A549 (cell line): ENCODE measurements around the gene PDXP. TPM values are rescaled to one million over a fixed set of nuclear protein-coding genes. Genes with fewer than 3 reads are reported as not detected.

Experiments used
- ATAC-seq, 2 experiments: fragments of 200-7000 bp in 1 of 2; fragments of >200 bp in 1 of 2; cut with Nextera tagmentation in 1 of 2; cut with Tn5 transposase in 1 of 2; 3 replicates each; pipeline versions ENCODE4 v1.8.0 to v1.9.1; 2018 to 2020; ENCODE audit warnings: mild to moderate bottlenecking in 1 of 2, moderate library complexity in 1 of 2
- CTCF ChIA-PET: fragments of 300-600 bp; sonication (Branson Sonifier 250); formaldehyde crosslinking; extraction: SDS; loops from one replicate; lab custom pipeline; 2021; ENCODE audit warnings: antibody characterized with exemption, inconsistent platforms; lab: Yijun Ruan, JAX
- POLR2A ChIA-PET: fragments of 350-600 bp; formaldehyde crosslinking; extraction: SDS; loops from one replicate; lab custom pipeline; 2021; ENCODE audit warnings: antibody characterized with exemption, inconsistent platforms; lab: Yijun Ruan, JAX
- DNase-seq, 2 experiments: peaks; one replicate each; pipeline versions ENCODE4 v3.0.0 to v3.0.0-alpha.2; 2011 to 2016; ENCODE audit warnings: low read depth in 1 of 2, low spot score in 1 of 2
- FAIRE-seq: peaks from 2 replicates; lab custom pipeline; 2011; peaks lifted over from hg19 to GRCh38; lab: Jason Lieb, UNC
- H3K27ac ChIP-seq, 2 experiments: fragments of >200 bp; sonication (Bioruptor Twin); formaldehyde crosslinking; 3 replicates each; pipeline ENCODE4 v1.5.1; 2016 to 2017
- H3K4me1 ChIP-seq: fragments of >200 bp; sonication (Bioruptor Twin); formaldehyde crosslinking; 3 replicates; pipeline ENCODE4 v1.6.1; 2016
- H3K4me2 ChIP-seq: fragments of >200 bp; sonication (Bioruptor Twin); formaldehyde crosslinking; 3 replicates; pipeline ENCODE4 v1.6.1; 2016
- H3K4me3 ChIP-seq: fragments of >200 bp; sonication (Bioruptor Twin); formaldehyde crosslinking; 3 replicates; pipeline ENCODE4 v1.5.1; 2016
- H3K9me3 ChIP-seq: fragments of >200 bp; sonication (Bioruptor Twin); formaldehyde crosslinking; 3 replicates; pipeline ENCODE4 v1.6.1; 2016
- CBX2 ChIP-seq: fragments of 200-600 bp; sonication (generic); IDR thresholded peaks from 2 replicates; pipeline ENCODE4 v1.6.1; 2016; ENCODE audit warnings: low read depth, mild to moderate bottlenecking, borderline replicate concordance
- CHD4 ChIP-seq: fragments of 200-600 bp; sonication (generic); IDR thresholded peaks from 2 replicates; pipeline ENCODE4 v1.6.1; 2016; ENCODE audit warnings: antibody characterized with exemption, mild to moderate bottlenecking, borderline replicate concordance
- EHMT2 ChIP-seq: fragments of 200-600 bp; sonication (generic); IDR thresholded peaks from 2 replicates; pipeline ENCODE4 v1.6.1; 2016; ENCODE audit warnings: antibody characterized with exemption, low read depth, mild to moderate bottlenecking, moderate library complexity
- EP300 ChIP-seq, 2 experiments: fragments of >200 bp; sonication (Bioruptor Twin); formaldehyde crosslinking; IDR thresholded peaks; 2 replicates in 1 of 2; 3 replicates in 1 of 2; pipeline ENCODE4 v1.6.1; 2016 to 2017
- FOSB ChIP-seq: fragments of 250-450 bp; sonication (Bioruptor Pico); IDR thresholded peaks from 2 replicates; pipeline ENCODE4 v1.5.0; 2020; ENCODE audit warnings: mild to moderate bottlenecking, moderate library complexity
- FOXS1 ChIP-seq: fragments of 250-450 bp; sonication (Bioruptor Pico); IDR thresholded peaks from 2 replicates; pipeline ENCODE4 v1.5.0; 2020; ENCODE audit warnings: mild to moderate bottlenecking, moderate library complexity
- HDAC2 ChIP-seq: fragments of 200-600 bp; sonication (generic); IDR thresholded peaks from 2 replicates; pipeline ENCODE4 v1.6.1; 2016
- HEYL ChIP-seq: fragments of 250-450 bp; sonication (Bioruptor Pico); IDR thresholded peaks from 2 replicates; pipeline ENCODE4 v1.8.0; 2021; ENCODE audit warnings: mild to moderate bottlenecking, moderate library complexity
- MAFK ChIP-seq: fragments of 450-650 bp; IDR thresholded peaks from 2 replicates; pipeline ENCODE4 v1.6.1; 2014; ENCODE audit not compliant: partially characterized antibody
- NPAS2 ChIP-seq: fragments of 250-450 bp; sonication (Bioruptor Pico); IDR thresholded peaks from 2 replicates; pipeline ENCODE4 v1.8.0; 2022; ENCODE audit warnings: mild to moderate bottlenecking, moderate library complexity, borderline replicate concordance
- NR3C1 ChIP-seq: fragments of >200 bp; sonication (Bioruptor Twin); formaldehyde crosslinking; IDR thresholded peaks from 3 replicates; pipeline ENCODE4 v1.6.1; 2017
- PHF8 ChIP-seq: fragments of 200-600 bp; sonication (generic); IDR thresholded peaks from 2 replicates; pipeline ENCODE4 v1.6.1; 2016; ENCODE audit warnings: low read depth, mild to moderate bottlenecking, antibody characterized with exemption, moderate library complexity, borderline replicate concordance
- POLR2A ChIP-seq: IDR thresholded peaks from 2 replicates; pipeline ENCODE4 v1.6.1; 2012; ENCODE audit warnings: mild to moderate bottlenecking, low read length
- RARB ChIP-seq: fragments of 250-450 bp; sonication (Bioruptor Pico); IDR thresholded peaks from 2 replicates; pipeline ENCODE4 v1.8.0; 2021; ENCODE audit warnings: mild to moderate bottlenecking, moderate library complexity
- RNF2 ChIP-seq: fragments of 200-600 bp; sonication (generic); IDR thresholded peaks from 2 replicates; pipeline ENCODE4 v1.6.1; 2016; ENCODE audit warnings: low read depth, mild to moderate bottlenecking, antibody characterized with exemption, moderate library complexity, borderline replicate concordance
- SREBF2 ChIP-seq: fragments of 450-650 bp; IDR thresholded peaks from 2 replicates; pipeline ENCODE4 v1.6.1; 2014; ENCODE audit warnings: mild to moderate bottlenecking, moderate library complexity
- ZFP36 ChIP-seq: fragments of 450-650 bp; IDR thresholded peaks from 2 replicates; pipeline ENCODE4 v1.6.1; 2014; ENCODE audit warnings: borderline replicate concordance; ENCODE audit not compliant: partially characterized antibody
- WGBS: methylation state at CpG from one replicate; pipeline ENCODE4 v1.1.6; 2017; ENCODE audit errors: missing lambda C conversion rate; 5-methylcytosine and 5-hydroxymethylcytosine counted together
- polyA plus RNA-seq, 4 experiments: library from polyadenylated mRNA; depleted of rRNA in 3 of 4; stranded (reverse); fragments of >200 nt; fragmentation: RNase III in 1 of 4; extraction: RNeasy Plus Mini Kit Qiagen cat#74134 plus additional on column Dnase treatment in 1 of 4; gene quantifications; 2 replicates in 3 of 4; 3 replicates in 1 of 4; pipeline ENCODE4 v1.2.3, GENCODE V29; 2011 to 2017
- TF ChIP-seq, protein P1 (sequence below): fragments of 450-650 bp; IDR thresholded peaks from 2 replicates; pipeline ENCODE4 v1.6.1; 2014; ENCODE audit warnings: antibody characterized with exemption
- TF ChIP-seq, protein P2 (sequence below): IDR thresholded peaks from 2 replicates; pipeline ENCODE4 v1.6.1; 2012
- TF ChIP-seq, protein P3 (sequence below): fragments of 250-450 bp; sonication (Bioruptor Pico); IDR thresholded peaks from 2 replicates; pipeline ENCODE4 v1.5.0; 2020; ENCODE audit warnings: low read depth, mild to moderate bottlenecking, moderate library complexity
- TF ChIP-seq, protein P4 (sequence below): fragments of 250-450 bp; sonication (Bioruptor Pico); IDR thresholded peaks from 2 replicates; pipeline ENCODE4 v1.5.0; 2021; ENCODE audit warnings: mild to moderate bottlenecking, moderate library complexity, borderline replicate concordance

The PDXP gene
- polyA plus RNA-seq, 2 of the 4 experiments (the other 2 are of a cell fraction), result 11.5 to 13.1 TPM

DNA sequence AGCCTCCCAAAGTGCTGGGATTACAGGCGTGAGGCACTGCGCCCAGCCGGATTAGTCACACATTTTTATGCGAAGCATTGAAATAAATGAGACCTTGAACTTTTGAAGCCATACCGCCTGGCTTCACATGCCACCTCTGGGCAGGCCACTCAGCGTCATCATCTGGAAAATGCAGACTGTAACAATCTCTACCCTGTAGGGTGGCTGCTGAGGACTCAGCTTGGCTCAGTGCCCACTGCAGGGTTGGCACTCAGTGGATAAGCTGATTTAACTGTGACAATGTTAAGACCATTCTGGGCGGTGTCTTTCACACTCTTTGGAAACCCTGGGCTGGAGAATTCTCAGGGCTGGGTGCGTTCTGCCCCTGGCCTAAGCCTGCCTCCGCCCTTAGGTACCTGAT lies 10.6 kb upstream of the PDXP start:
- TF ChIP-seq, protein P1, sequence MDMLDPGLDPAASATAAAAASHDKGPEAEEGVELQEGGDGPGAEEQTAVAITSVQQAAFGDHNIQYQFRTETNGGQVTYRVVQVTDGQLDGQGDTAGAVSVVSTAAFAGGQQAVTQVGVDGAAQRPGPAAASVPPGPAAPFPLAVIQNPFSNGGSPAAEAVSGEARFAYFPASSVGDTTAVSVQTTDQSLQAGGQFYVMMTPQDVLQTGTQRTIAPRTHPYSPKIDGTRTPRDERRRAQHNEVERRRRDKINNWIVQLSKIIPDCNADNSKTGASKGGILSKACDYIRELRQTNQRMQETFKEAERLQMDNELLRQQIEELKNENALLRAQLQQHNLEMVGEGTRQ, result no peak
- TF ChIP-seq RARB (CRISPR knock-in tag) (no peak), FOXS1 (CRISPR knock-in tag) (no peak), POLR2A (no peak), ZFP36 (no peak)
- H3K9me3 ChIP-seq, result no peaks in the 10 kb centered on the region
- DNase-seq (peak in 1 of 2 experiments; percentile 36), FAIRE-seq (no peak), ATAC-seq (no peak)
- H3K4me3 ChIP-seq, result no peak overlapping the region
- 63% methylated on average over 7 of the region's 9 CpGs for WGBS
- ChIA-PET CTCF (interaction anchor here (0.6 to 2.6 kb wide), 4 partner anchors 10 to 144 kb away, joined by 4 to 11 read pairs (median 6); partner anchors contain the start of gene PDXP), POLR2A (no interaction called here)
- H3K4me1 ChIP-seq, result no peaks in the 10 kb centered on the region
- H3K27ac ChIP-seq, result no peak overlapping the region
- H3K4me2 ChIP-seq, result no peak overlapping the region

DNA sequence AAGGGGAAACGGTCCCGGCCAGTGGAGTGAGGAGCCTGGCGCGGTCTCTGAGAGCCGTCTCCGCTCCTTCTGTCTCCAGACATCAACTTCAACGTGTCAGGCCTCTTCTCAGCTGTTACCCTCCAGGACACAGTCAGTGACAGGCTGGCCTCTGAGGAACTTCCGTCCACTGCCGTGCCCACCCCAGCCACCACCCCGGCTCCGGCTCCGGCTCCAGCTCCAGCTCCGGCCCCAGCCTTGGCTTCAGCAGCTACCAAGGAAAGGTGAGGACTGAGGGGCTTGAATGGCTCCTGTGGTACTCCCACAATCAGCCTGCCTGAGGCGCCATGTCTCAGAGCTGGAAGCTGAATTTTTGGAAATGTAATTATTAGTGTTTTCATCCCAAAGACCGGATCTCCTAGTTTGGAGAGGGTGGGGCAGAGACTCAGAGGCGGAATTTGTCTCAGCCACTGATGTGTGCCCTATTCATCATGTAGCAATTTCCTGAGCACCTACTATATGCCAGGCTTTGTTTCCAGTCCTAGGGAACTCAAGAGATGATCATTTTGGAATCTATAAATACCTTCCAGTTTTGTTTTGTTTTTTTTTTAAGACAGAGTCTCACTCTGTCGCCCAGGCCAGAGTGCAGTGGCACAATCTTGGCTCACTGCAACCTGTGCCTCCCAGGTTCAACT lies 7.9 kb upstream of the PDXP start:
- DNase-seq, result no peak
- no peaks in the 10 kb centered on the region for H3K9me3 ChIP-seq
- ChIA-PET POLR2A (no interaction called here), CTCF (interaction anchor here (0.7 to 8.3 kb wide), 3 partner anchors 8 to 141 kb away, joined by 3 to 67 read pairs (median 11); no protein-coding TSS in a partner anchor)
- 95% methylated on average over 17 of the region's 17 CpGs for WGBS
- ATAC-seq, result no peak
- TF ChIP-seq CHD4, result no peak
- TF ChIP-seq, protein P2, sequence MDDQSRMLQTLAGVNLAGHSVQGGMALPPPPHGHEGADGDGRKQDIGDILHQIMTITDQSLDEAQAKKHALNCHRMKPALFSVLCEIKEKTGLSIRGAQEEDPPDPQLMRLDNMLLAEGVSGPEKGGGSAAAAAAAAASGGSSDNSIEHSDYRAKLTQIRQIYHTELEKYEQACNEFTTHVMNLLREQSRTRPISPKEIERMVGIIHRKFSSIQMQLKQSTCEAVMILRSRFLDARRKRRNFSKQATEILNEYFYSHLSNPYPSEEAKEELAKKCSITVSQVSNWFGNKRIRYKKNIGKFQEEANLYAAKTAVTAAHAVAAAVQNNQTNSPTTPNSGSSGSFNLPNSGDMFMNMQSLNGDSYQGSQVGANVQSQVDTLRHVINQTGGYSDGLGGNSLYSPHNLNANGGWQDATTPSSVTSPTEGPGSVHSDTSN, result no peak
- no peak for TF ChIP-seq NPAS2
- no peak for TF ChIP-seq HEYL
- no peak for TF ChIP-seq FOSB (CRISPR knock-in tag)
- no peak for TF ChIP-seq PHF8
- TF ChIP-seq CBX2, result no peak
- TF ChIP-seq SREBF2, result no peak
- TF ChIP-seq HDAC2, result no peak
- TF ChIP-seq EP300 (IDR thresholded peaks at IDR 0.05), result no peak
- TF ChIP-seq NR3C1, result no peak
- no peak for TF ChIP-seq RNF2
- TF ChIP-seq EHMT2, result no peak
- TF ChIP-seq, protein P3, sequence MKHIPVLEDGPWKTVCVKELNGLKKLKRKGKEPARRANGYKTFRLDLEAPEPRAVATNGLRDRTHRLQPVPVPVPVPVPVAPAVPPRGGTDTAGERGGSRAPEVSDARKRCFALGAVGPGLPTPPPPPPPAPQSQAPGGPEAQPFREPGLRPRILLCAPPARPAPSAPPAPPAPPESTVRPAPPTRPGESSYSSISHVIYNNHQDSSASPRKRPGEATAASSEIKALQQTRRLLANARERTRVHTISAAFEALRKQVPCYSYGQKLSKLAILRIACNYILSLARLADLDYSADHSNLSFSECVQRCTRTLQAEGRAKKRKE (CRISPR knock-in tag), result no peak
- TF ChIP-seq, protein P4, sequence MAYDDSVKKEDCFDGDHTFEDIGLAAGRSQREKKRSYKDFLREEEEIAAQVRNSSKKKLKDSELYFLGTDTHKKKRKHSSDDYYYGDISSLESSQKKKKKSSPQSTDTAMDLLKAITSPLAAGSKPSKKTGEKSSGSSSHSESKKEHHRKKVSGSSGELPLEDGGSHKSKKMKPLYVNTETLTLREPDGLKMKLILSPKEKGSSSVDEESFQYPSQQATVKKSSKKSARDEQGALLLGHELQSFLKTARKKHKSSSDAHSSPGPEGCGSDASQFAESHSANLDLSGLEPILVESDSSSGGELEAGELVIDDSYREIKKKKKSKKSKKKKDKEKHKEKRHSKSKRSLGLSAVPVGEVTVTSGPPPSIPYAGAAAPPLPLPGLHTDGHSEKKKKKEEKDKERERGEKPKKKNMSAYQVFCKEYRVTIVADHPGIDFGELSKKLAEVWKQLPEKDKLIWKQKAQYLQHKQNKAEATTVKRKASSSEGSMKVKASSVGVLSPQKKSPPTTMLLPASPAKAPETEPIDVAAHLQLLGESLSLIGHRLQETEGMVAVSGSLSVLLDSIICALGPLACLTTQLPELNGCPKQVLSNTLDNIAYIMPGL (CRISPR knock-in tag), result no peak
- no peak for TF ChIP-seq MAFK
- no peak for FAIRE-seq
- no peaks in the 10 kb centered on the region for H3K4me1 ChIP-seq
- no peak overlapping the region for H3K4me3 ChIP-seq
- H3K27ac ChIP-seq, result no peak overlapping the region
- no peak overlapping the region for H3K4me2 ChIP-seq
